A673 (cell line): ENCODE measurements around the gene TRMT112.

Experiments
- EZH2 ChIP-seq: fragments of 200-600 bp; sonication (generic); IDR thresholded peaks from 2 replicates; pipeline ENCODE4 v1.6.1; 2017; ENCODE audit warnings: borderline replicate concordance, low read depth, mild to moderate bottlenecking, mixed read lengths, antibody characterized with exemption, low read length; ENCODE audit not compliant: poor library complexity, severe bottlenecking
- TF ChIP-seq, protein P1 (sequence below): fragments of 300-800, 200-600 bp; sonication (generic); conservative IDR thresholded peaks from 2 replicates; pipeline ENCODE4 v1.5.1; 2017; ENCODE audit warnings: low read depth, mild to moderate bottlenecking, antibody characterized with exemption, low read length, moderate library complexity, mixed read lengths

DNA sequence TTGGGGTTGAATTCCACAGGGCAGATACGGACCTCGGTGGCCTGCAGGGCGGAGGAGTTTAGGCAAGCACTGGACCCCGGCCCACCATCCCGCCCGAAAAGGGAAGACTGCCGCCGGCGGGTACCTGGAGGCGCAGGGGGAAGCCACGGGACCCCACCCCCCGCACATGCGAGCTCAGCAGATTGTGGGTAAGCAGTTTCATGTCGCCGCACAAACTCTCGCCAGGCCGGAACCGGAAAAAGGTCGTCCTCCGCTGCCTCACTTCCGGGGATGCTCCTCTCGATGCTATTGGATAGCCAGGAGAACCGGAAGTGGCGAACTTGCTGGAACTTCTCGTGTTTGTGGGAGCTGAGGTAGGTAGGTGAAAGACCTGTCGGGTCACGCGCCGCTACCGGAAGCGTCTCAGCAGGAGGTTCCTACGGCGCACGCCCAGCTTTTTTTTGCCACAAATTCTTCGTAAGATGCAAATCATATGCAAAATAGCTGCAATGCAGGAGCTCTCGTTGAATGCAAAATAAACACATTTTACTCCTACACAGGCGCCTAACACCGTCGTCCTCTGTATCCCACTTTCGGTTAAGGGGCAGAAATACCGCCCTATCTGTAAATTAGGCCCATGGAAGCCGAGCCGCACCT, at the start of gene TRMT112:
- TF ChIP-seq, protein P1, sequence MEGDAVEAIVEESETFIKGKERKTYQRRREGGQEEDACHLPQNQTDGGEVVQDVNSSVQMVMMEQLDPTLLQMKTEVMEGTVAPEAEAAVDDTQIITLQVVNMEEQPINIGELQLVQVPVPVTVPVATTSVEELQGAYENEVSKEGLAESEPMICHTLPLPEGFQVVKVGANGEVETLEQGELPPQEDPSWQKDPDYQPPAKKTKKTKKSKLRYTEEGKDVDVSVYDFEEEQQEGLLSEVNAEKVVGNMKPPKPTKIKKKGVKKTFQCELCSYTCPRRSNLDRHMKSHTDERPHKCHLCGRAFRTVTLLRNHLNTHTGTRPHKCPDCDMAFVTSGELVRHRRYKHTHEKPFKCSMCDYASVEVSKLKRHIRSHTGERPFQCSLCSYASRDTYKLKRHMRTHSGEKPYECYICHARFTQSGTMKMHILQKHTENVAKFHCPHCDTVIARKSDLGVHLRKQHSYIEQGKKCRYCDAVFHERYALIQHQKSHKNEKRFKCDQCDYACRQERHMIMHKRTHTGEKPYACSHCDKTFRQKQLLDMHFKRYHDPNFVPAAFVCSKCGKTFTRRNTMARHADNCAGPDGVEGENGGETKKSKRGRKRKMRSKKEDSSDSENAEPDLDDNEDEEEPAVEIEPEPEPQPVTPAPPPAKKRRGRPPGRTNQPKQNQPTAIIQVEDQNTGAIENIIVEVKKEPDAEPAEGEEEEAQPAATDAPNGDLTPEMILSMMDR = no peak
- no peak for TF ChIP-seq EZH2
